ENCODE data around the gene PFKL. TPM values are rescaled to one million over a fixed set of nuclear protein-coding genes. Genes with fewer than 3 reads are reported as not detected.

Gene PFKL
- total and polyA plus RNA-seq, 11 donors: 34.0 to 85.1 (median 46.1) TPM

DNA sequence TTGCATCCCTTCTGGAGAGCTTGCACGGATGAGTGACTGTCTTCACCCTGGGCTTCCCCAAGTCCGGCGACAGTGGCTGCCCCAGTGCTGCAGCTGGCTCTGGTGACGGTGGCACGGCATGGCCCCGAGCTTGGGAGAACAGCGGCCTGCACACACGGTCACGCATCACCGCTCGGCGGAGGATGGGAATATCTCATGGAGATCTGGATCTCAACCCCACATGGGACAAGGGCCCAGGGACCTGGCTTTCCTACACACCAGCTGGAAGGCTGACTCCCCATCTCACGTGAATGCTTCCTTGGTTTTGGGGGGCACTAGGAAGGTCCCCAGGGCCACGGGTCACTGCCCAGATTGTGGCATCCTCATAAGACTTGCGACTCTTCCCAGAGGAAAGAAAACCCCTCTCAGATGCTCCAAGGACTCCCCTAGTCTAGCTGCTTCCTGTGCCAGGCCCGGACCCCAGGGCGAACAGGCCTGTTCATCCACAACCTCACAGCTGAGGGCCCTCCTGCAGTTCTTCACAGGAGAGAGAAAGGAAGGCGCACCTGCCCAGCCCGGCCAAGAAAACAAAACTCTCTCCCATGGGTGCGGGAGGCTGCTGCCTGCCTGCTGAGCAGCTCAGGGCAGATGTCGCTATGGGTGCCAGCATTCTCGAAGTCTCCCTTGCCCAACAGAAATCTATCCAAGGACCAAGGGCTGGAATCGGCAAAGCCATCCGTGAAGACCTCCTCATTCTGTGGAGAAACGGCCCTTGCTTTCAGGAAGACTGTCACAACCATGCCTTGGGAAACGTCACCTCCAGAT, 29.4 kb downstream of the PFKL start:
- no peak overlapping the region for H3K27ac ChIP-seq
- H3K36me3 ChIP-seq: peaks cover 0 to 53% (median 33%) of the 10 kb centered on the region in 9 donors
- H3K4me3 ChIP-seq: no peak overlapping the region
- WGBS, 4 donors: 80 to 84% (median 82%) methylated on average over 15 to 26 of the region's 26 CpGs
- no peaks in the 10 kb centered on the region for H3K9me3 ChIP-seq
- no peak for DNase-seq
- TF ChIP-seq, protein P1, sequence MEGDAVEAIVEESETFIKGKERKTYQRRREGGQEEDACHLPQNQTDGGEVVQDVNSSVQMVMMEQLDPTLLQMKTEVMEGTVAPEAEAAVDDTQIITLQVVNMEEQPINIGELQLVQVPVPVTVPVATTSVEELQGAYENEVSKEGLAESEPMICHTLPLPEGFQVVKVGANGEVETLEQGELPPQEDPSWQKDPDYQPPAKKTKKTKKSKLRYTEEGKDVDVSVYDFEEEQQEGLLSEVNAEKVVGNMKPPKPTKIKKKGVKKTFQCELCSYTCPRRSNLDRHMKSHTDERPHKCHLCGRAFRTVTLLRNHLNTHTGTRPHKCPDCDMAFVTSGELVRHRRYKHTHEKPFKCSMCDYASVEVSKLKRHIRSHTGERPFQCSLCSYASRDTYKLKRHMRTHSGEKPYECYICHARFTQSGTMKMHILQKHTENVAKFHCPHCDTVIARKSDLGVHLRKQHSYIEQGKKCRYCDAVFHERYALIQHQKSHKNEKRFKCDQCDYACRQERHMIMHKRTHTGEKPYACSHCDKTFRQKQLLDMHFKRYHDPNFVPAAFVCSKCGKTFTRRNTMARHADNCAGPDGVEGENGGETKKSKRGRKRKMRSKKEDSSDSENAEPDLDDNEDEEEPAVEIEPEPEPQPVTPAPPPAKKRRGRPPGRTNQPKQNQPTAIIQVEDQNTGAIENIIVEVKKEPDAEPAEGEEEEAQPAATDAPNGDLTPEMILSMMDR (IDR thresholded peaks at IDR 0.05): no peak
- no peak for TF ChIP-seq POLR2A (IDR thresholded peaks at IDR 0.05)
- intact Hi-C loops (cut with DNase I): loop anchor here in 1 of 10 donors (10.0 kb wide), 1 partner anchor 56 kb away; no protein-coding TSS in a partner anchor
- no peaks in the 10 kb centered on the region for H3K27me3 ChIP-seq
- ATAC-seq: no peak
- no peaks in the 10 kb centered on the region for H3K4me1 ChIP-seq

DNA sequence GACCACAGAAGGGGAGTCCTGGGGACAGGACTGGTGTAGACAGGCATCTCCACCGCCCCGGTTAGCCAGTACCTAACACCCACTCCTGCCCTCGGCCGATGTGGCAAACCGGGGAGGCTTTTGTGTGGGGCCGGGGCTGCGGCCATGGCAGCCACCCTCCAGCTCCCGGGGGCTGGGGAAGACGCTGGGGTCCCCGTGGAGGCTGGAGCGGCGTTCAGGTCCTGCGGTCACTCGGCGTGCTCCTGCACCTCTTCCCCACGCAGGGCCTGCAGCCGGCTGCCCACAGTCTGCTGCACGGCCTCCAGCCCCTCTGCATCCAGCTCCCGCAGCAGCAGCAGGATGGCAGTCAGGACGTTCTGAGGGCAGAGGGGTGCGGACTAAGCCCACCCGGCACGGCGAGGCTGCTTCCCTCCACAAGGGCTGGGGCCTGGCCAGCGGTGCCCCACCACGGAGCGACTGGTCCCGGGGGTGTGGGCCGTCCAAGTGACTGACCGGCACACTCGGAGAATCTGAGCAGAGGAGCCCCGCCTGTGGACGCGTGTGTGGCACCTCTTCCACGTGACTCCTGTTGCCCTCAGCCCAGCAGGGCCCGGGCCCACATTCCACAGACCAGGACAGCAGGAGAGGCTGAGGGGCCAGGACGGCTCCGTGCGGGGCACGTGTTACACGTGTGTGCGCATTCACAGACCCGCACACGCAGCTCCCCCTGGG, 30.3 kb downstream of the PFKL start:
- Histone ChIP-seq H3K4me3 (no peak overlapping the region), H3K36me3 (peaks cover 0 to 49% (median 30%) of the 10 kb centered on the region in 9 donors), H3K9me3 (no peaks in the 10 kb centered on the region), H3K4me1 (no peaks in the 10 kb centered on the region), H3K27me3 (no peaks in the 10 kb centered on the region), H3K27ac (no peak overlapping the region)
- WGBS, 4 donors: 87 to 91% (median 88%) methylated on average over 24 to 44 of the region's 44 CpGs
- intact Hi-C loops (cut with DNase I): loop anchor here in 2 of 10 donors (10.0 kb wide), 2 partner anchors 55 to 125 kb away; partner anchors contain the start of gene LRRC3 (in 1 of the 2)
- DNase-seq (no peak), ATAC-seq (peak in 1 of 4 donors; percentile 2)
- no peak for TF ChIP-seq POLR2A (IDR thresholded peaks at IDR 0.05)
- TF ChIP-seq, protein P1 (IDR thresholded peaks at IDR 0.05): no peak

DNA sequence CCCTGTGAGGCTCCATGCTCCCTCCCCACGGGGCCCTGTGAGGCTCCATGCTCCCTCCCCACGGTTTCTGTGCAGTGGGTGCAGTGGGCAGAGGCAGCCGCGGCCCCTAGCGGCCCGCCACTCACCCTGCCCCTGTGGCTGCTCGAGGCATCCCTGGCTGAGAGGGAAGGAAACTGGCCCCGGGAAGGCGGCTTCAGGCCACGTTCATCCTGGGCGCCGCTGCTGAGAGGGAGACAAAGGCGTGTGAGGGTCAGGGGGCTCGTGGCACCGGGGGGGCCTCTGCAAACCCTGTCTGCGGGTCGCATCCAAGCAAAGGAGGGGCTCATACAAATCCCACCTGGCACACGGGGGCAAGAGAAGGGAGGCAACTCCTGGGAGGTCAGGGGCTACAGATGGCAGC, 30.8 kb downstream of the PFKL start:
- H3K36me3 ChIP-seq: peaks cover 0 to 49% (median 29%) of the 10 kb centered on the region in 9 donors
- H3K4me3 ChIP-seq: no peak overlapping the region
- no peaks in the 10 kb centered on the region for H3K9me3 ChIP-seq
- no peaks in the 10 kb centered on the region for H3K27me3 ChIP-seq
- H3K27ac ChIP-seq: no peak overlapping the region
- ATAC-seq (no peak), DNase-seq (no peak)
- 84 to 88% (median 87%) methylated on average over 7 to 18 of the region's 18 CpGs for WGBS, 4 donors
- TF ChIP-seq POLR2A (IDR thresholded peaks at IDR 0.05): no peak
- TF ChIP-seq, protein P1 (IDR thresholded peaks at IDR 0.05): no peak
- H3K4me1 ChIP-seq: no peaks in the 10 kb centered on the region
- intact Hi-C loops (cut with DNase I): loop anchor here in 1 of 10 donors (10.0 kb wide), 1 partner anchor 124 kb away; the partner anchor contains the start of gene LRRC3

DNA sequence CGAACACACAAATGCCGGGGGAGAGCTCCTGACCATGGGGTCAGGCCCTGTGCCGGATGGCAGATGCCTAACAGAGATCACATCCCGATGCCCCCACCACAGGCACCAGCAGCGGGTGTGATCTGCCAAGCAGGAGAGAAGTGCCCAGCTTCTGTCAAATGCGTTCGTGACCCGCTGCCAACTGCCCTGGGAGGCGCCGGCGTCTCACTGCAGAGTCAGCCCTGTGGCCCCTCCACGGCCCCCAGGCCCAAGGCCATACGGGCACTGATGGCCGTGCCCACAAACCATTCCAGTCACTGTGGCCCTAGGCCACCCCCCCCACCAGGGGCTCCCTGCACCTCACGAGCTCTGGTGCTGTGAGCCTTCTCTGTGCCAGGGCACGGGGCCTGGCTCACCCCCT, 31.4 kb downstream of the PFKL start:
- ATAC-seq: no peak
- Histone ChIP-seq H3K4me3 (no peak overlapping the region), H3K27ac (no peak overlapping the region), H3K27me3 (no peaks in the 10 kb centered on the region), H3K36me3 (peaks cover 0 to 47% (median 25%) of the 10 kb centered on the region in 9 donors), H3K9me3 (no peaks in the 10 kb centered on the region), H3K4me1 (no peaks in the 10 kb centered on the region)
- intact Hi-C loops (cut with DNase I): loop anchor here in 1 of 10 donors (10.0 kb wide), 1 partner anchor 124 kb away; the partner anchor contains the start of gene LRRC3
- DNase-seq: no peak
- WGBS, 4 donors: 86 to 94% (median 92%) methylated on average over 2 to 16 of the region's 16 CpGs
- no peak for TF ChIP-seq POLR2A (IDR thresholded peaks at IDR 0.05)
- TF ChIP-seq, protein P1 (IDR thresholded peaks at IDR 0.05): no peak
